H7 (cell line): ENCODE data around the gene TMLHE. TPM values are rescaled to one million over a fixed set of nuclear protein-coding genes. Genes with fewer than 3 reads are reported as not detected.

ENCODE experiments used
- DNase-seq: peaks from one replicate; pipeline ENCODE4 v3.0.0; 2012
- H3K27me3 ChIP-seq: 2 replicates; pipeline ENCODE4 v1.6.0; 2011; ENCODE audit warnings: mild to moderate bottlenecking, low read length; ENCODE audit not compliant: control insufficient read depth, insufficient read depth
- H3K36me3 ChIP-seq: replicated peaks from 2 replicates; pipeline ENCODE4 v1.5.1; 2011; ENCODE audit warnings: low read length; ENCODE audit not compliant: control insufficient read depth, insufficient read depth
- H3K4me3 ChIP-seq: 2 replicates; pipeline ENCODE4 v1.5.1; 2011; ENCODE audit warnings: low read depth, mild to moderate bottlenecking, control low read depth, low read length, moderate library complexity; ENCODE audit not compliant: insufficient read depth
- total RNA-seq: library from RNA; depleted of rRNA; stranded (reverse); fragments of >200 nt; shearing (Covaris generic); gene quantifications from 2 replicates; pipeline ENCODE4 v1.2.3, GENCODE V29; 2014; rRNA removed

Gene TMLHE
- total RNA-seq, 1 experiment from 2014 or later: 11.1 TPM

DNA sequence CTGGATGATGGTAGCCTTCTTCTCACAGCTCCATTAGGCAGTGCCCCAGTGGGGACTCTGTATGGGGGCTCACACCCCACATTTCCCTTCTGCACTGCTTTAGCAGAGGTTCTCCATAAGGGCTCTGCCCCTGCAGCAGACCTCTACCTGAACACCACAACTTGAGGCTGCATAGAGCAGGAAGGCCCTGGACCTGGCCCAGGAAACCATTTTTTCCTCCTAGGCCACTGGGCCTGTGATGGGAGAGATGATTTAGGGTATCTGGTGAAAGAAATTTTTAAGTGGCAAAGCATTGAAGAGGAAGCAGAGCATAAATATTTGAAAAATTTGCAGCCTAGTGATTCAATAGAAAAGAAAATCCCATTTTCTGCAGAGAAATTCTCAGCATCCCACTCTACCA is 171.7 kb downstream of the TMLHE start:
- H3K27me3 ChIP-seq: no peaks in the 10 kb centered on the region
- no peak overlapping the region for H3K4me3 ChIP-seq
- no peaks in the 10 kb centered on the region for H3K36me3 ChIP-seq
- DNase-seq: no peak

Other genes with a start within 250 kb of the TMLHE start
- not detected in 2 replicates for gene F8A2, start 230.9 kb downstream of the TMLHE start, total RNA-seq
- gene F8A3, start 154.3 kb downstream of the TMLHE start, total RNA-seq: 0.10 TPM in 1 of 2 replicates, not detected in the other
- gene SPRY3, start 366 bp downstream of the TMLHE start, total RNA-seq: 0.52 and 1.4 TPM in 2 replicates